ENCODE data around the gene GTPBP2. TPM values are rescaled to one million over a fixed set of nuclear protein-coding genes. Genes with fewer than 3 reads are reported as not detected.

Gene GTPBP2
- total and polyA plus RNA-seq, 2 of the 13 experiments (the other 11 are each of a cell fraction or from before 2014, with no cell fraction given) = 26.9 to 88.2 TPM

- TF ChIP-seq ARID4A (CRISPR knock-in tag; IDR thresholded peaks at IDR 0.05; ENCODE audit: borderline replicate concordance) (peak; percentile 62; the same call in 1 of the 2 replicates), SIN3A (IDR thresholded peaks at IDR 0.05; ENCODE audit: borderline replicate concordance, low read depth, low read length) (peak; percentile 82; the same call in 1 of the 2 replicates), ZNF232 (CRISPR knock-in tag; IDR thresholded peaks at IDR 0.05; ENCODE audit: borderline replicate concordance) (no peak; the same call in 1 of the 2 replicates), RELA (CRISPR knock-in tag; IDR thresholded peaks at IDR 0.05) (no peak), KMT2A (CRISPR knock-in tag; IDR thresholded peaks at IDR 0.05) (no peak), ZMYM3 (CRISPR knock-in tag; IDR thresholded peaks at IDR 0.05) (peak; percentile 92), SRSF4 (IDR thresholded peaks at IDR 0.05; ENCODE audit: low read depth, low read length, poor library complexity, severe bottlenecking) (no peak), ZNF768 (CRISPR knock-in tag; IDR thresholded peaks at IDR 0.05) (no peak), DMTF1 (CRISPR knock-in tag; IDR thresholded peaks at IDR 0.05) (no peak), TBX3 (IDR thresholded peaks at IDR 0.05; ENCODE audit: borderline replicate concordance) (peak; percentile 64; the same call in 1 of the 2 replicates), HMG20A (CRISPR knock-in tag; IDR thresholded peaks at IDR 0.05; ENCODE audit: borderline replicate concordance) (peak; percentile 91), TAF15 (IDR thresholded peaks at IDR 0.05; ENCODE audit: low read depth, low read length, poor library complexity, severe bottlenecking) (no peak), ZNF318 (CRISPR knock-in tag; IDR thresholded peaks at IDR 0.05) (no peak)
Measured at GRCh38 chr6:43671801-43672690, 43.0 kb upstream of the GTPBP2 start (continued).
